B cell (primary cell): ENCODE results near the gene PDPR. TPM values are rescaled to one million over a fixed set of nuclear protein-coding genes. Genes with fewer than 3 reads are reported as not detected.
"Not testable (repeated sequence)": the region's sequence is repeated elsewhere in the genome, so short reads cannot be mapped to it uniquely, and the experiment has no call there.

Experiments
- ATAC-seq: fragments of 200-7000 bp; cut with Tn5 transposase; one replicate; pipeline ENCODE4 v1.10.0; 2021; ENCODE audit warnings: low read depth, mild to moderate bottlenecking, moderate number of reproducible peaks, moderate library complexity
- CTCF ChIA-PET: fragments of 350-600 bp; sonication (Branson Sonifier 250); formaldehyde crosslinking; loops from one replicate; lab custom pipeline; 2021; ENCODE audit warnings: antibody characterized with exemption, inconsistent platforms; lab: Charles Lee
- POLR2A ChIA-PET: fragments of 350-600 bp; sonication (Branson Sonifier 250); formaldehyde crosslinking; loops from one replicate; lab custom pipeline; 2021; ENCODE audit warnings: antibody characterized with exemption; lab: Charles Lee
- DNase-seq: peaks from one replicate; pipeline ENCODE4 v3.0.0; 2013
- H2AFZ ChIP-seq: 2 replicates; pipeline ENCODE4 v1.6.1; 2012; ENCODE audit warnings: mild to moderate bottlenecking, low read depth, low read length; ENCODE audit not compliant: insufficient read depth, poor library complexity, severe bottlenecking
- H3K27ac ChIP-seq, 2 donors: 1 replicate in 1 of 2; 2 replicates in 1 of 2; pipeline ENCODE4 v1.5.1; 2012 to 2013; ENCODE audit warnings: low read length in 2 of 2, mild to moderate bottlenecking in 2 of 2, moderate library complexity in 1 of 2
- H3K27me3 ChIP-seq, 4 experiments: fragments of 200-600 bp in 1 of 4; sonication (generic) in 1 of 4; replicated peaks in 1 of 4; 1 replicate in 2 of 4; 2 replicates in 2 of 4; pipeline versions ENCODE4 v1.6.1 to v1.7.0; 2013 to 2016; ENCODE audit warnings: low read length in 3 of 4, mild to moderate bottlenecking in 2 of 4, mixed read lengths in 1 of 4, moderate library complexity in 1 of 4; ENCODE audit not compliant: insufficient read depth in 4 of 4, control insufficient read depth in 3 of 4; ENCODE audit errors: control extremely low read depth in 1 of 4
- H3K36me3 ChIP-seq, 2 experiments: replicated peaks in 1 of 2; 1 replicate in 1 of 2; 2 replicates in 1 of 2; pipeline versions ENCODE4 v1.6.1 to v1.7.1; 2013; ENCODE audit warnings: low read length in 1 of 2; ENCODE audit not compliant: insufficient read depth in 2 of 2, control insufficient read depth in 1 of 2; ENCODE audit errors: control extremely low read depth in 1 of 2, extremely low read depth in 1 of 2
- H3K4me1 ChIP-seq, 2 donors: fragments of 200-600 bp in 1 of 2; sonication (generic) in 1 of 2; 1 replicate in 1 of 2; 2 replicates in 1 of 2; pipeline versions ENCODE4 v1.5.1 to v1.6.1; 2013 to 2017; ENCODE audit warnings: low read length in 2 of 2; ENCODE audit not compliant: control insufficient read depth in 2 of 2, insufficient read depth in 2 of 2
- H3K4me2 ChIP-seq: replicated peaks from 2 replicates; pipeline ENCODE3; 2012; ENCODE audit warnings: mild to moderate bottlenecking, low read depth, low read length; ENCODE audit not compliant: poor library complexity, severe bottlenecking
- H3K4me3 ChIP-seq, 5 experiments: fragments of 200-600 bp in 1 of 5; sonication (generic) in 1 of 5; 1 replicate in 3 of 5; 2 replicates in 2 of 5; pipeline versions ENCODE4 v1.5.1 to v1.7.0; 2011 to 2016; ENCODE audit warnings: low read length in 4 of 5, mild to moderate bottlenecking in 4 of 5, low read depth in 2 of 5, control low read depth in 1 of 5, moderate library complexity in 1 of 5; ENCODE audit not compliant: insufficient read depth in 1 of 5; ENCODE audit errors: control extremely low read depth in 1 of 5, extremely low read depth in 1 of 5
- H3K79me2 ChIP-seq: fragments of 200-600 bp; sonication (generic); one replicate; pipeline ENCODE4 v1.6.0; 2016; ENCODE audit warnings: low read length; ENCODE audit not compliant: control insufficient read depth, insufficient read depth
- H3K9ac ChIP-seq: fragments of 200-600 bp; sonication (generic); 2 replicates; pipeline ENCODE4 v1.6.1; 2017; ENCODE audit warnings: mild to moderate bottlenecking, low read length, moderate library complexity
- H3K9me3 ChIP-seq, 3 donors: one replicate each; pipeline versions ENCODE4 v1.6.1 to v1.7.1; 2013; ENCODE audit warnings: low read length in 2 of 3; ENCODE audit not compliant: control insufficient read depth in 2 of 3, insufficient read depth in 1 of 3; ENCODE audit errors: control extremely low read depth in 1 of 3
- H4K20me1 ChIP-seq: 2 replicates; pipeline ENCODE4 v1.6.0; 2012; ENCODE audit warnings: mild to moderate bottlenecking, low read length; ENCODE audit not compliant: insufficient read depth, control insufficient read depth, poor library complexity, severe bottlenecking
- H3K27ac Mint-ChIP-seq: one replicate; pipeline ENCODE4 v1.8.0; 2021; ENCODE audit warnings: mixed read lengths
- H3K27me3 Mint-ChIP-seq: one replicate; pipeline ENCODE4 v1.8.0; 2021; ENCODE audit warnings: mixed read lengths
- H3K4me1 Mint-ChIP-seq: one replicate; pipeline ENCODE4 v1.8.0; 2021; ENCODE audit warnings: mixed read lengths
- H3K4me3 Mint-ChIP-seq: one replicate; pipeline ENCODE4 v1.8.0; 2021; ENCODE audit warnings: mixed read lengths
- H3K9me3 Mint-ChIP-seq: one replicate; pipeline ENCODE4 v1.8.0; 2022; ENCODE audit warnings: mixed read lengths; ENCODE audit not compliant: insufficient read depth
- WGBS: methylation state at CpG from one replicate; pipeline ENCODE4 v1.1.5; 2013; ENCODE audit warnings: missing lambda C conversion rate; ENCODE audit not compliant: insufficient coverage; 5-methylcytosine and 5-hydroxymethylcytosine counted together
- intact Hi-C: fragments of 100-400 bp; cut with micrococcal nuclease; formaldehyde crosslinking; loops from one replicate; pipeline ENCODE4 v1.10.0; 2022
- polyA plus RNA-seq: library from polyadenylated mRNA; depleted of rRNA; stranded (reverse); fragments of >200 nt; gene quantifications from 2 replicates; pipeline ENCODE4 v1.2.3, GENCODE V29; 2012
- total RNA-seq, 2 donors: library from RNA; stranded (reverse); fragments of 120-200 nt in 1 of 2; gene quantifications; 1 replicate in 1 of 2; 2 replicates in 1 of 2; pipeline versions ENCODE4 v1.2.3 to v1.2.4, GENCODE V29; 2013 to 2022

Gene PDPR
- total and polyA plus RNA-seq, 2 donors (not counting 1 experiment from before 2014, with no cell fraction given): 14.7 to 28.3 TPM

GRCh38 chr16:70190574-70190973 is 76.4 kb downstream of the PDPR start:
- POLR2A ChIA-PET, H3K79me2 ChIP-seq, intact Hi-C loops, H3K4me3 Mint-ChIP-seq, H3K36me3 ChIP-seq, H3K9me3 Mint-ChIP-seq, H3K27ac ChIP-seq, H3K4me3 ChIP-seq, H3K4me1 ChIP-seq, H2AFZ ChIP-seq, H3K4me1 Mint-ChIP-seq, H4K20me1 ChIP-seq, H3K27me3 Mint-ChIP-seq, DNase-seq, ATAC-seq, CTCF ChIA-PET, H3K9ac ChIP-seq, H3K9me3 ChIP-seq, H3K27me3 ChIP-seq, H3K4me2 ChIP-seq, H3K27ac Mint-ChIP-seq: not testable (repeated sequence)
- WGBS: no CpG with 5 or more reads among the region's 5 CpGs

GRCh38 chr16:70196683-70197300 is 82.7 kb downstream of the PDPR start:
- H3K9ac ChIP-seq, H3K4me2 ChIP-seq, H3K27me3 Mint-ChIP-seq, H4K20me1 ChIP-seq, H3K9me3 ChIP-seq, H3K9me3 Mint-ChIP-seq, H3K36me3 ChIP-seq, H3K4me3 Mint-ChIP-seq, intact Hi-C loops, H3K4me3 ChIP-seq, H3K79me2 ChIP-seq, H3K4me1 Mint-ChIP-seq, POLR2A ChIA-PET, H3K27ac ChIP-seq, H2AFZ ChIP-seq, CTCF ChIA-PET, H3K4me1 ChIP-seq, DNase-seq, ATAC-seq, H3K27me3 ChIP-seq, H3K27ac Mint-ChIP-seq: not testable (repeated sequence)
- 98% methylated on average over 6 of the region's 12 CpGs for WGBS

- H3K27me3 Mint-ChIP-seq, H3K27me3 ChIP-seq, H3K79me2 ChIP-seq, H3K27ac Mint-ChIP-seq, H3K4me1 ChIP-seq, H3K4me3 ChIP-seq, H3K4me2 ChIP-seq, H3K27ac ChIP-seq, POLR2A ChIA-PET, H3K4me3 Mint-ChIP-seq, H2AFZ ChIP-seq, H3K9ac ChIP-seq, H3K4me1 Mint-ChIP-seq, DNase-seq, H3K9me3 ChIP-seq, ATAC-seq, intact Hi-C loops, H3K36me3 ChIP-seq, H3K9me3 Mint-ChIP-seq, H4K20me1 ChIP-seq, CTCF ChIA-PET: not testable (repeated sequence)
- 14% methylated on average over 2 of the region's 7 CpGs for WGBS
These were observed 83.5 kb downstream of the PDPR start for GRCh38 chr16:70197611-70198010.

- H3K4me3 ChIP-seq, DNase-seq, H3K79me2 ChIP-seq, H3K9me3 Mint-ChIP-seq, H3K27me3 Mint-ChIP-seq, H3K4me1 Mint-ChIP-seq, CTCF ChIA-PET, H3K27me3 ChIP-seq, H3K4me1 ChIP-seq, H3K4me3 Mint-ChIP-seq, intact Hi-C loops, H3K9ac ChIP-seq, H3K36me3 ChIP-seq, H3K27ac ChIP-seq, H3K27ac Mint-ChIP-seq, H3K9me3 ChIP-seq, H2AFZ ChIP-seq, POLR2A ChIA-PET, H3K4me2 ChIP-seq, H4K20me1 ChIP-seq, ATAC-seq: not testable (repeated sequence)
- 85% methylated on average over 9 of the region's 9 CpGs for WGBS
These were observed 84.1 kb downstream of the PDPR start for GRCh38 chr16:70198230-70198629.
